ENCODE measurements around the gene ATP6V0B. TPM values are rescaled to one million over a fixed set of nuclear protein-coding genes. Genes with fewer than 3 reads are reported as not detected.
A peak's percentile ranks its signal among the peaks of the same experiment; 100 is the strongest.

The ATP6V0B gene
- total RNA-seq, 1 donor from 2014 or later, result 27.6 TPM

GRCh38 chr1:44008259-44008658, 33.5 kb downstream of the ATP6V0B start:
- no peak for DNase-seq

GRCh38 chr1:44010935-44011471, 36.2 kb downstream of the ATP6V0B start:
- DNase-seq, result no peak

- no peak for DNase-seq
Measured at GRCh38 chr1:44012404-44012803, 37.6 kb downstream of the ATP6V0B start.

- DNase-seq, result no peak
Measured at GRCh38 chr1:44012941-44013609, 38.3 kb downstream of the ATP6V0B start.

- DNase-seq, result no peak
Measured at GRCh38 chr1:44013949-44014348, 39.2 kb downstream of the ATP6V0B start.

GRCh38 chr1:44014365-44015104, 39.8 kb downstream of the ATP6V0B start:
- DNase-seq, result no peak

- DNase-seq, result no peak
Measured at GRCh38 chr1:44015206-44015605, 40.4 kb downstream of the ATP6V0B start.

GRCh38 chr1:44016041-44016889, 41.5 kb downstream of the ATP6V0B start:
- DNase-seq, result no peak

- no peak for DNase-seq
Measured at GRCh38 chr1:44016890-44017400, 42.2 kb downstream of the ATP6V0B start.

GRCh38 chr1:44019466-44019948, 44.7 kb downstream of the ATP6V0B start:
- DNase-seq, result peak; percentile 20

- no peak for DNase-seq
Measured at GRCh38 chr1:44020464-44020863, 45.7 kb downstream of the ATP6V0B start.

- no peak for DNase-seq
Measured at GRCh38 chr1:44021156-44021555, 46.4 kb downstream of the ATP6V0B start.

- no peak for DNase-seq
Measured at GRCh38 chr1:44021581-44022321, 47.0 kb downstream of the ATP6V0B start.

GRCh38 chr1:44024031-44024902, 49.5 kb downstream of the ATP6V0B start:
- DNase-seq, result no peak

GRCh38 chr1:44024903-44025525, 50.3 kb downstream of the ATP6V0B start:
- no peak for DNase-seq

GRCh38 chr1:44025816-44026215, 51.1 kb downstream of the ATP6V0B start:
- DNase-seq, result no peak

GRCh38 chr1:44027320-44027719, 52.6 kb downstream of the ATP6V0B start:
- DNase-seq, result no peak
